ENCODE results near the gene CALML6.
"Not testable (repeated sequence)": the region's sequence is repeated elsewhere in the genome, so short reads cannot be mapped to it uniquely, and the experiment has no call there.

CALML6 gene

DNA sequence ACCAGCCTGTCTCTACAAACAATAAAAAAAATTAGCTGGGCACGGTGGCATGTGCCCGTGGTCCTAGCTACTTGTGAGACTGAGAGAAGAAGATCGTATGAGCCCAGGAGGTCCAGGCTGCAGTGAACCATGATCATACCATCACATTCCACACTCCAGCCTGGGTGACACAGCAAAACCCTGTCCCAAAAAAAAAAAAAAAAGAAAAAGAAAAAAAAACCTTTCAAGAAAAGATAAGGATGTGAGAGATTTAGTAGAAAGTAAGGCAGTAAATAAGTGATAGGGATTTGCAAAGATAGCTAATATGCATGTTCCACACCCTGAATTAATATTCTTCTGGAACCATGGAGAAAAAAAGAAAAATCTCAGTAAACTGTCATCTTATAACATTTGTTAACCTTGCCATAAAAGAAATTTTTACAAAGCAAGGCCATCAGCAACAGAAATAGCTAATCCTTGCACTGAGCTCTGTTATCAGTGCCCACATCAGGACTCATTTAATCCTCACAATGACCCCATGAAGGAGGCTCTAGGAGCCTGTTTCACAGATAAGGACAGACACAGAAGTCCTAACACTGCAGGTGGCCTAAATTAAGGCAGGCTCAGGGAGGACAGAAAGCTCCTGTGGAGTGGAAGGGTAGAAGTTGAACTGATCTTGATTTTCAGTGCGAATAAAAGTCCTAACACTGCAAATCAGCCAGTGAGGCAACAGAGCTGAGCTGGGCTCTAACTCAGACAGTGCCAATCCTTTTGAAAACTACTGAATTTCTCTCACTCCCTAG, 31.8 kb upstream of the CALML6 start:
- H3K9me3 ChIP-seq (ENCODE audit: insufficient read depth, low read depth, low read length): no peaks in the 10 kb centered on the region
- peaks cover 100% of the 10 kb centered on the region for H3K79me2 ChIP-seq (ENCODE audit: insufficient read depth, low read length)
- peaks cover 6% of the 10 kb centered on the region; the same call in 1 of the 2 replicates for H3F3A ChIP-seq (ENCODE audit: low read depth)
- H2AFZ ChIP-seq (ENCODE audit: low read length): no peak overlapping the region
- H3K4me1 ChIP-seq (ENCODE audit: insufficient read depth, low read length, poor library complexity, severe bottlenecking): peaks cover 26% of the 10 kb centered on the region
- peak overlapping the region; percentile 10 for H3K4me3 ChIP-seq (ENCODE audit: low read length, poor library complexity, severe bottlenecking)
- H3K9ac ChIP-seq (ENCODE audit: low read depth, low read length, poor library complexity, severe bottlenecking): no peak overlapping the region
- peaks cover 9% of the 10 kb centered on the region; the same call in 1 of the 2 replicates for H3K36me3 ChIP-seq (ENCODE audit: insufficient read depth, low read length)
- peaks cover 93% of the 10 kb centered on the region for H4K20me1 ChIP-seq (ENCODE audit: insufficient read depth, low read length, poor library complexity, severe bottlenecking)
- H3K4me2 ChIP-seq (ENCODE audit: low read depth, low read length, poor library complexity, severe bottlenecking): peak overlapping the region; percentile 45
- TF ChIP-seq, protein P1, sequence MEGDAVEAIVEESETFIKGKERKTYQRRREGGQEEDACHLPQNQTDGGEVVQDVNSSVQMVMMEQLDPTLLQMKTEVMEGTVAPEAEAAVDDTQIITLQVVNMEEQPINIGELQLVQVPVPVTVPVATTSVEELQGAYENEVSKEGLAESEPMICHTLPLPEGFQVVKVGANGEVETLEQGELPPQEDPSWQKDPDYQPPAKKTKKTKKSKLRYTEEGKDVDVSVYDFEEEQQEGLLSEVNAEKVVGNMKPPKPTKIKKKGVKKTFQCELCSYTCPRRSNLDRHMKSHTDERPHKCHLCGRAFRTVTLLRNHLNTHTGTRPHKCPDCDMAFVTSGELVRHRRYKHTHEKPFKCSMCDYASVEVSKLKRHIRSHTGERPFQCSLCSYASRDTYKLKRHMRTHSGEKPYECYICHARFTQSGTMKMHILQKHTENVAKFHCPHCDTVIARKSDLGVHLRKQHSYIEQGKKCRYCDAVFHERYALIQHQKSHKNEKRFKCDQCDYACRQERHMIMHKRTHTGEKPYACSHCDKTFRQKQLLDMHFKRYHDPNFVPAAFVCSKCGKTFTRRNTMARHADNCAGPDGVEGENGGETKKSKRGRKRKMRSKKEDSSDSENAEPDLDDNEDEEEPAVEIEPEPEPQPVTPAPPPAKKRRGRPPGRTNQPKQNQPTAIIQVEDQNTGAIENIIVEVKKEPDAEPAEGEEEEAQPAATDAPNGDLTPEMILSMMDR (conservative IDR thresholded peaks at IDR 0.05; ENCODE audit: low read length): no peak
- TF ChIP-seq EZH2phosphoT487 (IDR thresholded peaks at IDR 0.05; ENCODE audit: borderline replicate concordance): no peak
- no peaks in the 10 kb centered on the region for H3K27me3 ChIP-seq (ENCODE audit: insufficient read depth, low read length, poor library complexity, severe bottlenecking)
- H3K9me2 ChIP-seq (replicated peaks; ENCODE audit: low read depth, low read length): no peaks in the 10 kb centered on the region

DNA sequence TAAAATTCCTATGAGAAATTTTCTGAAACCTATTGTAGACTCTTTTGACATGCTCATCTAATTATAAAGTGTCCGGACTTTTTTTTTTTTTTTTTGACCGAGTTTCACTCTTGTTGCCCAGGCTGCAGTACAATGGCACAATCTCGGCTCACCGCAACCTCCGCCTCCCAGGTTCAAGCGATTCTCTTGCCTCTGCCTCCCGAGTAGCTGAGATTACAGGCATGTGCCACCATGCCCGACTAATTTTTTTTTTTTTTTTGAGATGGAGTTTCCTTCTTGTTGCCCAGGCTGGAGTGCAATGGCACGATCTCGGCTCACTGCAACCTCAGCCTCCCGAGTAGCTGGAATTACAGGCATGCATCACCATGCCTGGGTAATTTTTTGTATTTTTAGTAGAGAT, 31.2 kb upstream of the CALML6 start:
- not testable (repeated sequence) for H3K36me3 ChIP-seq (ENCODE audit: insufficient read depth, low read length); H3F3A ChIP-seq (ENCODE audit: low read depth); H3K27me3 ChIP-seq (ENCODE audit: insufficient read depth, low read length, poor library complexity, severe bottlenecking); H3K9me3 ChIP-seq (ENCODE audit: insufficient read depth, low read depth, low read length); H3K9ac ChIP-seq (ENCODE audit: low read depth, low read length, poor library complexity, severe bottlenecking); H2AFZ ChIP-seq (ENCODE audit: low read length); H3K4me3 ChIP-seq (ENCODE audit: low read length, poor library complexity, severe bottlenecking); H3K9me2 ChIP-seq (replicated peaks; ENCODE audit: low read depth, low read length)
- peaks cover 31% of the 10 kb centered on the region for H3K4me1 ChIP-seq (ENCODE audit: insufficient read depth, low read length, poor library complexity, severe bottlenecking)
- H3K79me2 ChIP-seq (ENCODE audit: insufficient read depth, low read length): peaks cover 100% of the 10 kb centered on the region
- peaks cover 93% of the 10 kb centered on the region for H4K20me1 ChIP-seq (ENCODE audit: insufficient read depth, low read length, poor library complexity, severe bottlenecking)
- H3K4me2 ChIP-seq (ENCODE audit: low read depth, low read length, poor library complexity, severe bottlenecking): peak overlapping the region; percentile 45

DNA sequence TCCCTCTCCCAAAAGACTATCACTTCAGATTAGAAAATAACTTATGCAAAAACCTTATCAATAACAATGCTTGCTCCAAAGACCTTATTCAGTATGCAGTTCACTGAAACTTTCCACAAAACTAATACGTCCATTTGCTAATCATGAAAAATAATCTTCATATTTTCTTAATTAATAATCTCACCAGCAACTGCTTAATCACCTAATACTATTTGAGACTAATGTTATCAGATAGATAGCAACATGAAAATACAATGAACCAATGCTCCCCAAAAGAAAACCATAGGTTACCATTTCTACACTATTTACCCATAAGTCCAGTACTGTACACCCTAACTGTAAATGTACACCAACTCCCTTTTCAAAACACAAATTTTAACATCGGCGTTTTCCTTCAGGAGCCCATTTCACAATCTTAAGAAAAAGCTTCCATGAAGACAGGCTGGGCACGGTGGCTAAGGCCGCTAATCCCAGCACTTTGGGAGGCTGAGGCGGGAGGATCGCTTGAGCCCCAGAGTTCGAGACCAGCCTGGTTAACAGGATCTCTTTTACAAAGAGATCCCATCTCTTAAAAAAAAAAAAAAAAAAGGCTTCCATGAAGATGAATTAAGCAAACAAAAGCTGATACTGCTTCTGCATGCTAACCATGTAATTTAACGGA, 25.8 kb upstream of the CALML6 start:
- H3K9me3 ChIP-seq (ENCODE audit: insufficient read depth, low read depth, low read length): no peaks in the 10 kb centered on the region

More for the DNA sequence above, 25.8 kb upstream of the CALML6 start:
- Histone ChIP-seq H3F3A (ENCODE audit: low read depth) (no peaks in the 10 kb centered on the region), H3K36me3 (ENCODE audit: insufficient read depth, low read length) (no peaks in the 10 kb centered on the region), H2AFZ (ENCODE audit: low read length) (no peak overlapping the region), H3K27me3 (ENCODE audit: insufficient read depth, low read length, poor library complexity, severe bottlenecking) (peaks cover 7% of the 10 kb centered on the region), H3K4me3 (ENCODE audit: low read length, poor library complexity, severe bottlenecking) (peak overlapping the region; percentile 90), H3K4me2 (ENCODE audit: low read depth, low read length, poor library complexity, severe bottlenecking) (peak overlapping the region; percentile 96), H4K20me1 (ENCODE audit: insufficient read depth, low read length, poor library complexity, severe bottlenecking) (peaks cover 56% of the 10 kb centered on the region), H3K79me2 (ENCODE audit: insufficient read depth, low read length) (peaks cover 83% of the 10 kb centered on the region), H3K9me2 (replicated peaks; ENCODE audit: low read depth, low read length) (no peaks in the 10 kb centered on the region), H3K9ac (ENCODE audit: low read depth, low read length, poor library complexity, severe bottlenecking) (peak overlapping the region; percentile 97), H3K4me1 (ENCODE audit: insufficient read depth, low read length, poor library complexity, severe bottlenecking) (peaks cover 47% of the 10 kb centered on the region)
- TF ChIP-seq, protein P1 (conservative IDR thresholded peaks at IDR 0.05; ENCODE audit: low read length): no peak
